ENCODE measurements around the gene RNASE11. TPM values are rescaled to one million over a fixed set of nuclear protein-coding genes. Genes with fewer than 3 reads are reported as not detected.

RNASE11 gene
- total RNA-seq, 1 experiment from 2014 or later = not detected

- H3K79me1 ChIP-seq (ENCODE audit: insufficient read depth, low read depth, low read length, poor library complexity, severe bottlenecking) = no peaks in the 10 kb centered on the region
- H3K14ac ChIP-seq (ENCODE audit: insufficient read depth, low read length) = no peak overlapping the region
- no peaks in the 10 kb centered on the region; a peak in 3 of 5 replicates for H3K9me3 Mint-ChIP-seq
- H4K20me1 ChIP-seq (ENCODE audit: control insufficient read depth, insufficient read depth, insufficient read length) = no peaks in the 10 kb centered on the region
- H3K27me3 Mint-ChIP-seq (ENCODE audit: low read depth) = no peaks in the 10 kb centered on the region; the same call in 1 of the 2 replicates
- H2AFZ ChIP-seq (ENCODE audit: low read length) = no peak overlapping the region
- no peak overlapping the region for H3K4me3 Mint-ChIP-seq
- H3K27ac ChIP-seq (ENCODE audit: insufficient read length, low read depth, low read length) = no peak overlapping the region
- H3K9me3 ChIP-seq (ENCODE audit: control insufficient read depth, low read depth, low read length) = no peaks in the 10 kb centered on the region
- H3K36me3 Mint-ChIP-seq (ENCODE audit: insufficient read depth in 1 of 3, low read depth in 3 of 3) = peaks cover 0 to 4% (median 0%) of the 10 kb centered on the region in 3 experiments; a peak in 2 of 7 replicates
- H2BK5ac ChIP-seq (ENCODE audit: insufficient read length, low read length) = no peak overlapping the region
- no peaks in the 10 kb centered on the region for H3K23me2 ChIP-seq (ENCODE audit: insufficient read length, low read depth, low read length, poor library complexity, severe bottlenecking)
- no peak overlapping the region for H3K4me2 ChIP-seq (ENCODE audit: insufficient read depth, insufficient read length, low read length)
- H2BK20ac ChIP-seq (ENCODE audit: low read depth, low read length, poor library complexity, severe bottlenecking) = no peak overlapping the region
- H3K23ac ChIP-seq (ENCODE audit: insufficient read length, low read depth, low read length) = no peak overlapping the region
- no peak overlapping the region for H2BK15ac ChIP-seq (ENCODE audit: low read depth, low read length)
- no peak overlapping the region for H3K27ac Mint-ChIP-seq
- H3K18ac ChIP-seq (ENCODE audit: insufficient read length, low read depth, low read length) = no peak overlapping the region
- no peak overlapping the region for H2AK5ac ChIP-seq (ENCODE audit: insufficient read length, low read length)
- no CpG with 5 or more reads among the region's 1 CpG for WGBS (ENCODE audit: extremely low coverage, insufficient read length, low lambda C conversion rate)
- no peak overlapping the region for H2BK12ac ChIP-seq (ENCODE audit: insufficient read length, low read depth, low read length)
- DNase-seq = no peak
- H3K9ac ChIP-seq (ENCODE audit: extremely low read depth, insufficient read length, low read length) = no peak overlapping the region
- H3T11ph ChIP-seq (ENCODE audit: low read length) = no peak overlapping the region
- no peaks in the 10 kb centered on the region for H3K4me1 ChIP-seq (ENCODE audit: insufficient read depth, low read length)
- H4K8ac ChIP-seq (replicated peaks; ENCODE audit: insufficient read length, low read depth, low read length) = no peak overlapping the region
- H3K79me2 ChIP-seq (ENCODE audit: insufficient read depth, low read length) = no peaks in the 10 kb centered on the region
- TF ChIP-seq CTCF (conservative IDR thresholded peaks at IDR 0.05) = no peak
- H2BK120ac ChIP-seq (ENCODE audit: low read depth, low read length, poor library complexity, severe bottlenecking) = no peak overlapping the region
- H4K5ac ChIP-seq (ENCODE audit: insufficient read length, low read depth, low read length) = no peak overlapping the region
- no peaks in the 10 kb centered on the region for H3K27me3 ChIP-seq (ENCODE audit: insufficient read depth, low read length)
- no peak overlapping the region for H3K56ac ChIP-seq (ENCODE audit: insufficient read length, low read depth, low read length)
- H4K91ac ChIP-seq (ENCODE audit: insufficient read length, low read depth, low read length) = no peak overlapping the region
- H3K4me1 Mint-ChIP-seq = peaks cover 4 to 10% of the 10 kb centered on the region in 2 experiments
- no peak overlapping the region for H3K4ac ChIP-seq (ENCODE audit: low read depth, low read length)
These were observed 4.8 kb upstream of the RNASE11 start for GRCh38 chr14:20592574-20592973.
